ENCODE data around the gene CSTF2.

The CSTF2 gene

DNA sequence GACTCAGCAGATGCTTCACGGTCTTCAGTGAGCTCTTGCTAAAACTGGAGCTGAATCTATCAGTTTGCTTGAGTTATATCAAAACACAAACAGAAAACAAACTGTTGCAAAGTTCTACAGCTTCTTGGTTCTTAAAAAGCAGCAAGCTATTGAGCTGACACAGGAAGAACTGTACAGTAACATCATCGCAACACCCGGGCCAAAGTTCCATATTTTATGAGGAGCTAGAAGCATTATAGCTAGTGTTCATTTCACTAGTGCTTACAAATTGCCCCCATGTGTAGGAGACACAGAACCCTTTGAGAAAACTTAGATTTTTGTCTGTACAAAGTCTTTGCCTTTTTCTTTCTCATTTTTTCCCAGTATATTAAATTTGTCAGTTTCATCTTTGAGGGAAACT lies 17.3 kb upstream of the CSTF2 start:
- TF ChIP-seq, protein P1, sequence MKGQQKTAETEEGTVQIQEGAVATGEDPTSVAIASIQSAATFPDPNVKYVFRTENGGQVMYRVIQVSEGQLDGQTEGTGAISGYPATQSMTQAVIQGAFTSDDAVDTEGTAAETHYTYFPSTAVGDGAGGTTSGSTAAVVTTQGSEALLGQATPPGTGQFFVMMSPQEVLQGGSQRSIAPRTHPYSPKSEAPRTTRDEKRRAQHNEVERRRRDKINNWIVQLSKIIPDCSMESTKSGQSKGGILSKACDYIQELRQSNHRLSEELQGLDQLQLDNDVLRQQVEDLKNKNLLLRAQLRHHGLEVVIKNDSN (IDR thresholded peaks at IDR 0.05) = no peak
- TF ChIP-seq TAF1 (IDR thresholded peaks at IDR 0.05; ENCODE audit: low read depth) (no peak), YY1 (IDR thresholded peaks at IDR 0.05; ENCODE audit: low read depth) (no peak), EP300 (IDR thresholded peaks at IDR 0.05; ENCODE audit: borderline replicate concordance) (no peak), TCF12 (IDR thresholded peaks at IDR 0.05; ENCODE audit: low read depth) (no peak), FOXM1 (IDR thresholded peaks at IDR 0.05; ENCODE audit: borderline replicate concordance, low read depth) (no peak), RAD21 (IDR thresholded peaks at IDR 0.05; ENCODE audit: low read depth) (no peak), ZBTB7A (IDR thresholded peaks at IDR 0.05; ENCODE audit: low read depth) (no peak)

DNA sequence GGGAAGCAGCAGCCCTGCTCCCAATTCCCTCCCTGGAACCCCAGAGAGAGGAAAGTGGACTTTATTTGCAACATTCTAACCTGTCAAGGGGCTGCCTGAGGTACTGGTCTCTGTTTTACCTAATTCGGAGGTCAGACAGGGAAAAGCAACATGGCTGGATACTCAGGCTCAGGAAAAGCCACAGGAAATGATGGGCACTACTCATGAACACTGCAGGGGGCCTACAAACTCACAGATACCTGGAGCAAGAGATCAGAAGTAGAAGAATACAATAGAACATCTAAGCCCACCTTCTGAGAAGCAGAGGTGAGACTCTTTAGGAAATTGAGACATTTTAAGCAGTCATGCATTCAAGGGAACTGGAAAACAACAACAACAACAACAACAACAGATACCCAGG lies 15.4 kb upstream of the CSTF2 start:
- TF ChIP-seq YY1 (IDR thresholded peaks at IDR 0.05; ENCODE audit: low read depth) (no peak), EP300 (IDR thresholded peaks at IDR 0.05; ENCODE audit: borderline replicate concordance) (no peak), TCF12 (IDR thresholded peaks at IDR 0.05; ENCODE audit: low read depth) (no peak), TEAD4 (IDR thresholded peaks at IDR 0.05) (no peak), NFIC (IDR thresholded peaks at IDR 0.05) (no peak), FOXM1 (IDR thresholded peaks at IDR 0.05; ENCODE audit: borderline replicate concordance, low read depth) (no peak), TAF1 (IDR thresholded peaks at IDR 0.05; ENCODE audit: low read depth) (no peak), CEBPB (IDR thresholded peaks at IDR 0.05) (no peak), RAD21 (IDR thresholded peaks at IDR 0.05; ENCODE audit: low read depth) (no peak), CREB1 (IDR thresholded peaks at IDR 0.05; ENCODE audit: low read depth) (no peak), ZBTB7A (IDR thresholded peaks at IDR 0.05; ENCODE audit: low read depth) (no peak), REST (IDR thresholded peaks at IDR 0.05; ENCODE audit: low read depth) (no peak), EGR1 (IDR thresholded peaks at IDR 0.05) (no peak)
- TF ChIP-seq, protein P1 (IDR thresholded peaks at IDR 0.05) = no peak
- TF ChIP-seq, protein P2, sequence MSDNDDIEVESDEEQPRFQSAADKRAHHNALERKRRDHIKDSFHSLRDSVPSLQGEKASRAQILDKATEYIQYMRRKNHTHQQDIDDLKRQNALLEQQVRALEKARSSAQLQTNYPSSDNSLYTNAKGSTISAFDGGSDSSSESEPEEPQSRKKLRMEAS (IDR thresholded peaks at IDR 0.05) = no peak

DNA sequence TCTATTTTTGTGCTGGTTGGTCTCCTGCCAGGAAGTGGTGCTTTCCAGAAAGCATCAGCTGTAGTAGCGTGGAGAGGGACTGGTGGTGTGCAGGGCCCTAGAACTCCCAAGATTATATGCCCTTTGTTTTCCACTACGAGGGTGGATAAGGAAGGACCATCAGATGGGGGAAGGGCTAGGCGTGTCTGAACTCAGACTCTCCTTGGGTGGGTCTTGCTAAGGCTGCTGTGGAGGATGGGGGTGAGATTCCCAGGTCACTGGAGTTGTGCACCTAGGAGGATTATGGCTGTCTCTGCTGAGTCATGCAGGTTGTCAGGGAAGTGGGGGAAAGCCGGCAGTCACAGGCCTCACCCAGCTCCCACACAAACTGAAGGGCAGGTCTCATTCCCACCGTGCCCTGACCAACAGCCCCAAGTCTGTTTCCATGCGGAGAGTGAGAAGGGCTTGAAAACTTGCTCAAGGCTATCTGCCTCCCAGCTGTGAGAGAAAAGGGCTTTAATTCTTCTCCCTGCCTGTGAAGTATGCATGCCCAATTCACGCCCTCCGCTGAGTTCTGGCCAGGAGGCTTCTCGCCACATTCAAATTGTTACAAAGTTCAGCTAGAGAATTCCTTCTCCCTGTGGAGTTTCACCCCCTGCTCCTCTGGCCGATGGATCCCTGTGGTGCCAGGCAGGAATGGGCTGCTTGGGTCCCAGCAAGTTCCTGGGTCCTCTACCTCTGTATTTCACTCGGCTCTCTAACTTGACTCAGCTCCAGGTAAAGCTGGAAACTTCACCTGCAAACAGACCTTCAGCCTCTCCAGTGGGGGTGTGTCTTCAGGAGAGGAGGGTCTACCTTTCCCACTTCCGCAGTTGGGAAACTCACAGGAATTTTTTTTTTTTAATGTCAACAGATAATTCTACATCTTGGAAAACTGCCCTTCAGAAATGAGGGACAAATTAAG lies 7.7 kb upstream of the CSTF2 start:
- TF ChIP-seq EP300 (IDR thresholded peaks at IDR 0.05; ENCODE audit: borderline replicate concordance) = no peak
- TF ChIP-seq, protein P2 (IDR thresholded peaks at IDR 0.05) = no peak
- no peak for TF ChIP-seq RAD21 (IDR thresholded peaks at IDR 0.05; ENCODE audit: low read depth)
- no peak for TF ChIP-seq CREB1 (IDR thresholded peaks at IDR 0.05; ENCODE audit: low read depth)
- no peak for TF ChIP-seq ZBTB7A (IDR thresholded peaks at IDR 0.05; ENCODE audit: low read depth)
- TF ChIP-seq, protein P1 (IDR thresholded peaks at IDR 0.05) = no peak
- TF ChIP-seq FOXM1 (IDR thresholded peaks at IDR 0.05; ENCODE audit: borderline replicate concordance, low read depth) = no peak
- no peak for TF ChIP-seq YY1 (IDR thresholded peaks at IDR 0.05; ENCODE audit: low read depth)
- TF ChIP-seq REST (IDR thresholded peaks at IDR 0.05; ENCODE audit: low read depth) = no peak
- TF ChIP-seq EGR1 (IDR thresholded peaks at IDR 0.05) = no peak
- TF ChIP-seq TEAD4 (IDR thresholded peaks at IDR 0.05) = no peak
- no peak for TF ChIP-seq TAF1 (IDR thresholded peaks at IDR 0.05; ENCODE audit: low read depth)
- no peak for TF ChIP-seq NFIC (IDR thresholded peaks at IDR 0.05)
- no peak for TF ChIP-seq TCF12 (IDR thresholded peaks at IDR 0.05; ENCODE audit: low read depth)
- no peak for TF ChIP-seq CEBPB (IDR thresholded peaks at IDR 0.05)

- TF ChIP-seq RAD21 (IDR thresholded peaks at IDR 0.05; ENCODE audit: low read depth) (no peak), TAF1 (IDR thresholded peaks at IDR 0.05; ENCODE audit: low read depth) (no peak), FOXM1 (IDR thresholded peaks at IDR 0.05; ENCODE audit: borderline replicate concordance, low read depth) (no peak), REST (IDR thresholded peaks at IDR 0.05; ENCODE audit: low read depth) (no peak), CREB1 (IDR thresholded peaks at IDR 0.05; ENCODE audit: low read depth) (no peak), EP300 (IDR thresholded peaks at IDR 0.05; ENCODE audit: borderline replicate concordance) (no peak), TCF12 (IDR thresholded peaks at IDR 0.05; ENCODE audit: low read depth) (no peak), ZBTB7A (IDR thresholded peaks at IDR 0.05; ENCODE audit: low read depth) (no peak), CEBPB (IDR thresholded peaks at IDR 0.05) (no peak)
Observed at GRCh38 chrX:100817340-100817739, 2.9 kb upstream of the CSTF2 start.

Measured in Ishikawa (cell line).